ENCODE data around the gene BRINP3. TPM values are rescaled to one million over a fixed set of nuclear protein-coding genes. Genes with fewer than 3 reads are reported as not detected.

Gene BRINP3
- total and polyA plus RNA-seq, 4 donors: 0.06 to 19.8 (median 0.64) TPM

DNA sequence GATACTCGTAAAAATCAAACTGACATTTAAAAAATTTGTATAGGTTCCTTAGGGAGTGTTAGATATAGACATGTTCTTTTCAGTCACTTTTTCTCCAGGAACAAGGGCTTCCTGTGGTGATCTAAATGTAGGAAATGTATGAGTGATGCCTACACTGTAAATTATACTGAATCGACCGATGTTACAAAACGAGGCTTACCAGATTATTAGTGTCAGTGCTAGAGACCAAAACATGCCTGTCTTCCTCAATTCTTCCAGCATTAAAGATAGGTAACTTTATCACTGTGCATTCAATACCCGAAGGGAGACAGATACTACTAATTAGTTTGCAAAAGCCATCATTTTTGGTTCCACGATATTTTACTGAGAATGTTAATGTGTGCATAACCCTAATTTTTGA lies 86.1 kb downstream of the BRINP3 start:
- H3K27ac ChIP-seq (ENCODE audit: low read depth in 1 of 2, low read length in 1 of 2): no peak overlapping the region
- no peaks in the 10 kb centered on the region for H3K27me3 ChIP-seq (ENCODE audit: control insufficient read depth in 3 of 3, insufficient read depth in 3 of 3, low read length in 2 of 3)
- ATAC-seq (ENCODE audit: insufficient read depth, low FRiP score) (no peak), DNase-seq (no peak)
- 79% methylated on average over 6 of the region's 6 CpGs for WGBS, 2 donors
- H3K9ac ChIP-seq (ENCODE audit: insufficient read depth in 1 of 2, low read length in 2 of 2): no peak overlapping the region
- no peak overlapping the region for H3K4me3 ChIP-seq
- no peaks in the 10 kb centered on the region for H3K36me3 ChIP-seq (ENCODE audit: control insufficient read depth in 4 of 4, insufficient read depth in 4 of 4, low read length in 4 of 4)
- no peaks in the 10 kb centered on the region for H3K4me1 ChIP-seq (ENCODE audit: control insufficient read depth in 5 of 5, insufficient read depth in 5 of 5, low read length in 5 of 5)
- TF ChIP-seq, protein P1, sequence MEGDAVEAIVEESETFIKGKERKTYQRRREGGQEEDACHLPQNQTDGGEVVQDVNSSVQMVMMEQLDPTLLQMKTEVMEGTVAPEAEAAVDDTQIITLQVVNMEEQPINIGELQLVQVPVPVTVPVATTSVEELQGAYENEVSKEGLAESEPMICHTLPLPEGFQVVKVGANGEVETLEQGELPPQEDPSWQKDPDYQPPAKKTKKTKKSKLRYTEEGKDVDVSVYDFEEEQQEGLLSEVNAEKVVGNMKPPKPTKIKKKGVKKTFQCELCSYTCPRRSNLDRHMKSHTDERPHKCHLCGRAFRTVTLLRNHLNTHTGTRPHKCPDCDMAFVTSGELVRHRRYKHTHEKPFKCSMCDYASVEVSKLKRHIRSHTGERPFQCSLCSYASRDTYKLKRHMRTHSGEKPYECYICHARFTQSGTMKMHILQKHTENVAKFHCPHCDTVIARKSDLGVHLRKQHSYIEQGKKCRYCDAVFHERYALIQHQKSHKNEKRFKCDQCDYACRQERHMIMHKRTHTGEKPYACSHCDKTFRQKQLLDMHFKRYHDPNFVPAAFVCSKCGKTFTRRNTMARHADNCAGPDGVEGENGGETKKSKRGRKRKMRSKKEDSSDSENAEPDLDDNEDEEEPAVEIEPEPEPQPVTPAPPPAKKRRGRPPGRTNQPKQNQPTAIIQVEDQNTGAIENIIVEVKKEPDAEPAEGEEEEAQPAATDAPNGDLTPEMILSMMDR (IDR thresholded peaks at IDR 0.05; ENCODE audit: control extremely low read depth, extremely low read depth): no peak
- no peaks in the 10 kb centered on the region for H3K9me3 ChIP-seq (ENCODE audit: control insufficient read depth in 4 of 4, insufficient read depth in 3 of 4, low read length in 3 of 4)

GRCh38 chr1:190377991-190378390 lies 99.7 kb downstream of the BRINP3 start:
- no peak overlapping the region for H3K9ac ChIP-seq (ENCODE audit: insufficient read depth in 1 of 2, low read length in 2 of 2)
- no peaks in the 10 kb centered on the region for H3K36me3 ChIP-seq (ENCODE audit: control insufficient read depth in 4 of 4, insufficient read depth in 4 of 4, low read length in 4 of 4)
- TF ChIP-seq, protein P1 (IDR thresholded peaks at IDR 0.05; ENCODE audit: control extremely low read depth, extremely low read depth): no peak
- DNase-seq (peak in 2 of 3 donors; percentile 58 to 71), ATAC-seq (ENCODE audit: insufficient read depth, low FRiP score) (no peak)
- H3K9me3 ChIP-seq (ENCODE audit: control insufficient read depth in 4 of 4, insufficient read depth in 3 of 4, low read length in 3 of 4): no peaks in the 10 kb centered on the region
- H3K4me1 ChIP-seq (ENCODE audit: control insufficient read depth in 5 of 5, insufficient read depth in 5 of 5, low read length in 5 of 5): peaks cover 0 to 7% (median 0%) of the 10 kb centered on the region in 5 donors
- WGBS, 2 donors: 56 to 59% methylated on average over 2 of the region's 2 CpGs
- H3K27me3 ChIP-seq (ENCODE audit: control insufficient read depth in 3 of 3, insufficient read depth in 3 of 3, low read length in 2 of 3): no peaks in the 10 kb centered on the region
- H3K27ac ChIP-seq (ENCODE audit: low read depth in 1 of 2, low read length in 1 of 2): no peak overlapping the region
- no peak overlapping the region for H3K4me3 ChIP-seq

GRCh38 chr1:190377294-190377693 lies 100.4 kb downstream of the BRINP3 start:
- WGBS, 2 donors: 79 to 87% methylated on average over 2 of the region's 2 CpGs
- Histone ChIP-seq H3K4me1 (ENCODE audit: control insufficient read depth in 5 of 5, insufficient read depth in 5 of 5, low read length in 5 of 5) (peaks cover 0 to 7% (median 0%) of the 10 kb centered on the region in 5 donors), H3K9me3 (ENCODE audit: control insufficient read depth in 4 of 4, insufficient read depth in 3 of 4, low read length in 3 of 4) (no peaks in the 10 kb centered on the region), H3K4me3 (no peak overlapping the region), H3K27ac (ENCODE audit: low read depth in 1 of 2, low read length in 1 of 2) (no peak overlapping the region), H3K36me3 (ENCODE audit: control insufficient read depth in 4 of 4, insufficient read depth in 4 of 4, low read length in 4 of 4) (no peaks in the 10 kb centered on the region), H3K9ac (ENCODE audit: insufficient read depth in 1 of 2, low read length in 2 of 2) (no peak overlapping the region), H3K27me3 (ENCODE audit: control insufficient read depth in 3 of 3, insufficient read depth in 3 of 3, low read length in 2 of 3) (no peaks in the 10 kb centered on the region)
- no peak for ATAC-seq (ENCODE audit: insufficient read depth, low FRiP score)
- TF ChIP-seq, protein P1 (IDR thresholded peaks at IDR 0.05; ENCODE audit: control extremely low read depth, extremely low read depth): no peak
- DNase-seq: no peak

DNA sequence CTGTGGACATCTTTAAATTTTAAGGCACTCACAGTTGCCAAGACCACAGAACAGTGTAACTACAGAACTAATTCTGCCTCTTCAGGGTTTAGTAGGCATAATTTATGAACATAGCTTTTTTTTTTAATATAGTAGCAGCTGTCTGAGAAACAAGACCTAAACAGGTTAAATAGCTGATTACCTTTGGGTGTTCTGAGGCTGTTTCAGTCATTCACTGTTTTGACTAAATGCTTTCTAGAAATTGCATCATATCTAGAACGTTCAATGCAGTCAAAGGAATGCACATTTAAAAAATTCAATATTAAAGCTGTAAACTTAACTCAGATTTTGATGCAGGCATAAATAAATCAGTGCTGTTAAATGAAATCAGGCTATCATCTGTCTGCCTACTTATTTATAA lies 101.6 kb downstream of the BRINP3 start:
- 51 to 60% methylated on average over 1 of the region's 1 CpG for WGBS, 2 donors

More for the DNA sequence above, 101.6 kb downstream of the BRINP3 start:
- H3K36me3 ChIP-seq (ENCODE audit: control insufficient read depth in 4 of 4, insufficient read depth in 4 of 4, low read length in 4 of 4): no peaks in the 10 kb centered on the region
- no peak overlapping the region for H3K27ac ChIP-seq (ENCODE audit: low read depth in 1 of 2, low read length in 1 of 2)
- TF ChIP-seq, protein P1 (IDR thresholded peaks at IDR 0.05; ENCODE audit: control extremely low read depth, extremely low read depth): no peak
- no peak overlapping the region for H3K9ac ChIP-seq (ENCODE audit: insufficient read depth in 1 of 2, low read length in 2 of 2)
- H3K4me1 ChIP-seq (ENCODE audit: control insufficient read depth in 5 of 5, insufficient read depth in 5 of 5, low read length in 5 of 5): peaks cover 0 to 7% (median 0%) of the 10 kb centered on the region in 5 donors
- no peaks in the 10 kb centered on the region for H3K27me3 ChIP-seq (ENCODE audit: control insufficient read depth in 3 of 3, insufficient read depth in 3 of 3, low read length in 2 of 3)
- H3K9me3 ChIP-seq (ENCODE audit: control insufficient read depth in 4 of 4, insufficient read depth in 3 of 4, low read length in 3 of 4): no peaks in the 10 kb centered on the region
- no peak overlapping the region for H3K4me3 ChIP-seq
- DNase-seq (no peak), ATAC-seq (ENCODE audit: insufficient read depth, low FRiP score) (no peak)

All from lung (tissue), 12 donors.